ELF-1 (cell line): ENCODE data around the gene HDHD5.

Experiments
- DNase-seq: peaks from one replicate; pipeline ENCODE4 v3.0.0-alpha.2; 2016; ENCODE audit warnings: low read depth, low spot score

HDHD5 gene

GRCh38 chr22:17120711-17121232 lies 38.3 kb downstream of the HDHD5 start:
- DNase-seq, result no peak

- peak; percentile 85 for DNase-seq
Observed at GRCh38 chr22:17120281-17120680, 38.8 kb downstream of the HDHD5 start.

DNA sequence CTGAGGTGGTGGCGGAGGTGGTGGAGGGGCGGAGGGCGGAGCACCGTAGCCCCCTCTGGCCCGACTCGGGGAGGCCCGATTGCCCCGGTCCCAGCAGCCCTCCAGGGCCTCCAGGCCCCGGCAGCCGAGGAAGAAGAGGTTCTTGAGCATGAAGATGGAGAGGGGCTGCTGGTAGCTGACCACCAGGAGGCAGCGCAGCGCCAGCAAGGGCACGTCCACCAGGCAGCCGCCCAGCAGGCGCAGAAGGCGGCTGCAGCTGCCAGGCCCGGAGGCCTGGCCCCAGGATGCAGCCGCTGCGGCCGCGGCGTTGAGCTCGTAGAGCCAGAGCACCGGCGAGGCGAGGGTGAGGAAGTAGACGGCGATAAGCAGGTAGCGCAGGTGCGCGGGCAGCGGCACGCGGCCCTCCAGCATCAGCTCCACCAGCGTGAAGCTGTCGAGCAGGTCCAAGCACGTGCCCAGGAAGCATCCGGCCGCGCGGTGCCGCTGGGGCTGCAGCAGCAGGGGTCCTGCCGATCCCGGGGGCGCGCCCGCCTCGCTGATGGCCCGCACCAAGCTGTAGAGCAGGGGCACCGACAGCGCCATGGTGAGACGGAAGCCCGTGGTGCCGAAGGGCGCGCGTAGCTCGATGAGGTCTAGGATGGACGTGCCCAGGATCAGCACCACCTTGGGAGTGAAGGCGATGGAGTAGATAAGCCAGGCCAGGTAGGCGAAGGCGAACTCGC lies 39.4 kb downstream of the HDHD5 start:
- peak; percentile 86 for DNase-seq

GRCh38 chr22:17118342-17118741 lies 40.7 kb downstream of the HDHD5 start:
- no peak for DNase-seq

DNA sequence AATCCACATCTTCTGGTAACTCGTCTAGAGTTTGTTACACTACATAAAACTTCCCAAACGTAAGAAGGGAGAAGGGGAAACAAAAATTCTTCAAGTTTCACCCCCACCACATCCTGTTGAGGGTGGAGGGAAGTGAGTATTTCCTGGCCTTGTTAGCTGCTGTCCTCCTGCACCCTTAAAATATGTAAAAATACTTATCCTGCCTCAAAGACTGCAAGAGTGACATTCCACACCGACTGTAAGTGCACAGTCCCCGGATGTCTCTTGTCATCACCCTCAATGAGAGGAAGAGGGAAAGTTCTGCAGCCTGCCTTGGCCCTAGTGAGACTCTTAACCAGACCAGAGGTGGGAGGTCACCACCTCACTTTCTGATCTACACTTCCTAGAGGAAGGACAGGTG lies 41.2 kb downstream of the HDHD5 start:
- no peak for DNase-seq

DNA sequence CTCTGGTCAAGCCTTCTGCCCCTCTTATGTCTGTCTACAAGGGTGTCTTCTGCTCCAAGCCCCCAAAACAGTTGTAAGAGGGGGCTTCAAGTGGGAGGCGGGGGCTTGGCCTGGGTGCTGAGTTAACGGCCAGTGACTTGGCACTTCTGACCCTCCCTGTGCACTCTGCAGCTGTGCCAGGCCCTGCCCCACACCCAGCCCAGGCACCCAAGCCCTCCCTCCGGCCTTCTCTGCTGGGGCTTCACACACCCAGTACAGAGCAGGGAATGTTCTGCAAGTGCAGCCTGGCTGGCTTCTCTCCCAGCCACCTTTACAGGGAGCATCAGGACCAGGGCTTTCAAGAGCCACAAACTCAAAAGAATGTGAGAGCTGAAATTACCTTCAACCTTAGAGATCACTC lies 41.7 kb downstream of the HDHD5 start:
- no peak for DNase-seq

GRCh38 chr22:17116572-17117330 lies 42.3 kb downstream of the HDHD5 start:
- peak; percentile 26 for DNase-seq

- no peak for DNase-seq
Observed at GRCh38 chr22:17115945-17116565, 43.0 kb downstream of the HDHD5 start.

DNA sequence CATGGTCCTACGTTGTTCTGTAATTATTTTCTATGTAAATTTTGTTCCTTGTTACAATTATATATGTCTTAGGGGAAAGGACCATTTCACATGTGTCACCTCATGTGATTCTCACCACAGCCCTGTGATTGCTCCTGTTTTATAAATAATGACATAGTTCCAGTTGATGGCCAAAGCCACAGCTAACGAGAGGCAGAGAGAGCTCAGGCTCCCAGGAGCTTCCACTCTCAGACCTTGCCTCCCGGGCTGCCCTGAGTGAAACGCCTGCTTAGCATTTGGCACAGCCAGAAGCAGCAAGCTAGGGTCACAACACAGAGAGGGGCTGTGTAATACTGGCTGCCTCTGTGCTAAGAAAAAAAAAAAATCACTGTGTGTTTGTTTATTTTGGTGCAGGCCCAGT lies 43.8 kb downstream of the HDHD5 start:
- DNase-seq, result no peak

- DNase-seq, result no peak
Observed at GRCh38 chr22:17114898-17115235, 44.2 kb downstream of the HDHD5 start.

DNA sequence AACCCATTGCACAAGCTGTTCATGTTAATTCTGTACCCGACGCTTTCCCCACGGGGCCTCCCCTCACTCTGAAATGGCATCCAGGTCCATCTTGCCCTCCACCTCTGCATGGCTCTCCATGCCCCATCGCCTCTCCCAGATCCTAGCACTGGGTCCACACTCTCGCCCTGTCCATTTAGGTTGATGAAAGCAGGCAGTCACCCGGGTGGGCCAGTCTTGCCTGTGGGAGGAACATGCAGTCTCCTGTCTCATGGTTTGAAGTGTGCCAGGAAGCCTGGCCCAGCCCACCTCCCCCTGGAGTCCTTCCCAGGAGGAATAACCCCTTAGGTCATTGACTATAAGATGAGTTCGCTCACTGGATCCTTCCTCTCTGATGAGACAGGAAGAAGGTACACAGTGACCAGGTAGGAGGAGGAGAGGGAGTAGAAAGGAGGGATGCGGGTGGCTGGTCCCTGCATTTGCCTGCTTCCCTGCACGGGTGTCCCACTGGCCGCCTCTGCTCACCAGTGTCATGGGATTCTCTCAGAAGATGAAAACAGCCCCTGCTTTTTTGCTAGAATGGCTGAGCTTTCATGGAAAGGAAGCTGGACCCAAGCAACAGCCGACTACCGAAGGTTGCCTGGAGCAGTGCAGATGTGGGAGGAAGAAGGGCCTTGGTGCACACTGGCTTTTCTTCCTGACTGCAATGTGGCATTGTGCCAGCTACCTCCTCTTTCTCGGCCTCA lies 44.7 kb downstream of the HDHD5 start:
- DNase-seq, result no peak

DNA sequence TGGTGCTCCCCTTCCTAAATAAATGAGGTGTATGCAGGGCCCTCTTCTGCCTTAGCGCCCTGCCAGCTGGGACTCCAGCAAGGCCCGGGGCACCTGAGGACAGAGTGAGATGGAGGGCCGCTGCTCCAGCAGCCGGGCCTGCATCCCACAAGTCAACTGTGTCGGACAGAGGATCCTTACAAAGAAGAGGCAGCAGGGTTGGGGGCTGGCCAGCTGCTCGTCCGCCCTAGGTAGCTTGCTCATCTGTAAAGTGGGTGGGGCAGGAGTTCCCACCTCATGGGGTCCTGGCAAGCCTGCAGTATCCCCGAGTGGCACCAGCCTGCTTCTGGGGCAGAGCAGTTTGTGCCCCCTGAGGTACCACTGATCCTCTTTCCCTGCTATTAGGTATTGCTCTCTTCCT lies 45.5 kb downstream of the HDHD5 start:
- DNase-seq, result no peak

GRCh38 chr22:17112491-17113042 lies 46.5 kb downstream of the HDHD5 start:
- DNase-seq, result no peak

- DNase-seq, result no peak
Observed at GRCh38 chr22:17110791-17111550, 48.1 kb downstream of the HDHD5 start.

DNA sequence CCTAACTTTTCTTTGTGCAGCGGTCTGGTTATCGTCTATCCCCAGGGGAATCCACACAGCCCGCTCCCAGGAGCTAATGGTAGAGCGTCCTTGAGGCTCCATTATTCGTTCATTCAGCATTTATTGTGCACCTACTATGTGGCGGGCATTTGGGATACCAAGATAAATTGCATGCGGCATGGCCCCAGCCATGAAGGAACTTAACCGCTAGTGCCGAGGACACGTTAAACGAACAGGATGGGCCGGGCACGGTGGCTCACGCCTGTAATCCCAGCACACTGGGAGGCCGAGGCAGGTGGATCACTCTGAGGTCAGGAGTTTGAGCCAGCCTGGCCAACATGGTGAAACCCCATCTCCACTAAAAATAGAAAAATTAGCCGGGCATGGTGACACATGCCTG lies 49.1 kb downstream of the HDHD5 start:
- no peak for DNase-seq

DNA sequence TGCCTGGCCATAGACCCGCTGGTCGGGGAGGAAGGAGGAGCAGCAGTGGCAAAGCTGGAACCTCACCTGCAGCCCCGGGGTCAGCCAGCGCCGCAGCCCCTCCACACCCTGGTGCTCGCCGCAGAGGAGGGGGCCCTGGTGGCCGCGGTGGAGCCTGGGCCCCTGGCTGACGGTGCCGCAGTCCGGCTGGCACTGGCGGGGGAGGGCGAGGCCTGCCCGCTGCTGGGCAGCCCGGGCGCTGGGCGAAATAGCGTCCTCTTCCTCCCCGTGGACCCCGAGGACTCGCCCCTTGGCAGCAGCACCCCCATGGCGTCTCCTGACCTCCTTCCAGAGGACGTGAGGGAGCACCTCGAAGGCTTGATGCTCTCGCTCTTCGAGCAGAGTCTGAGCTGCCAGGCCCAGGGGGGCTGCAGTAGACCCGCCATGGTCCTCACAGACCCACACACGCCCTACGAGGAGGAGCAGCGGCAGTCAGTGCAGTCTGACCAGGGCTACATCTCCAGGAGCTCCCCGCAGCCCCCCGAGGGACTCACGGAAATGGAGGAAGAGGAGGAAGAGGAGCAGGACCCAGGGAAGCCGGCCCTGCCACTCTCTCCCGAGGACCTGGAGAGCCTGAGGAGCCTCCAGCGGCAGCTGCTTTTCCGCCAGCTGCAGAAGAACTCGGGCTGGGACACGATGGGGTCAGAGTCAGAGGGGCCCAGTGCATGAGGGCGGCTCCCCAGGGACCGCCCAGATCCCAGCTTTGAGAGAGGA lies 49.8 kb downstream of the HDHD5 start:
- DNase-seq, result no peak

- DNase-seq, result no peak
Observed at GRCh38 chr22:17108256-17109112, 50.6 kb downstream of the HDHD5 start.

DNA sequence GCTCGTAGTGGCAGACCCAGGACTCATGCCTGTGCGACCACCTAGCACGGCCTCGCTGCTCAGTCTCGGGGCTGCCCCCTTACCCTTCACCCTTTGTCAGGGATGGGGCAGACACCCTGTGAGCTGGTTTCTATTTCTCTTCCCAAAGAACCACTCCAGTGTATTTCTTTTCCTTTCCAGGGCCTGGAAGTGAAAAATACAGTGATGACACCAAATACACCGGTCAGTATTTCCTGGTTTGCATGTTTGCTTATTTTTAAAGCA lies 51.6 kb downstream of the HDHD5 start:
- no peak for DNase-seq

- DNase-seq, result no peak
Observed at GRCh38 chr22:17106785-17107546, 52.1 kb downstream of the HDHD5 start.
